ENCODE data around the gene NAB1.
"Not testable (repeated sequence)": the region's sequence is repeated elsewhere in the genome, so short reads cannot be mapped to it uniquely, and the experiment has no call there.

The NAB1 gene

GRCh38 chr2:190698895-190699294 is 50.0 kb downstream of the NAB1 start:
- CTCF ChIA-PET: no interaction called here
- no peak for DNase-seq (ENCODE audit: extremely low spot score)
- TF ChIP-seq, protein P1, sequence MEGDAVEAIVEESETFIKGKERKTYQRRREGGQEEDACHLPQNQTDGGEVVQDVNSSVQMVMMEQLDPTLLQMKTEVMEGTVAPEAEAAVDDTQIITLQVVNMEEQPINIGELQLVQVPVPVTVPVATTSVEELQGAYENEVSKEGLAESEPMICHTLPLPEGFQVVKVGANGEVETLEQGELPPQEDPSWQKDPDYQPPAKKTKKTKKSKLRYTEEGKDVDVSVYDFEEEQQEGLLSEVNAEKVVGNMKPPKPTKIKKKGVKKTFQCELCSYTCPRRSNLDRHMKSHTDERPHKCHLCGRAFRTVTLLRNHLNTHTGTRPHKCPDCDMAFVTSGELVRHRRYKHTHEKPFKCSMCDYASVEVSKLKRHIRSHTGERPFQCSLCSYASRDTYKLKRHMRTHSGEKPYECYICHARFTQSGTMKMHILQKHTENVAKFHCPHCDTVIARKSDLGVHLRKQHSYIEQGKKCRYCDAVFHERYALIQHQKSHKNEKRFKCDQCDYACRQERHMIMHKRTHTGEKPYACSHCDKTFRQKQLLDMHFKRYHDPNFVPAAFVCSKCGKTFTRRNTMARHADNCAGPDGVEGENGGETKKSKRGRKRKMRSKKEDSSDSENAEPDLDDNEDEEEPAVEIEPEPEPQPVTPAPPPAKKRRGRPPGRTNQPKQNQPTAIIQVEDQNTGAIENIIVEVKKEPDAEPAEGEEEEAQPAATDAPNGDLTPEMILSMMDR (IDR thresholded peaks at IDR 0.05; ENCODE audit: control extremely low read depth, extremely low read depth, low read depth, missing control alignments): no peak
- POLR2A ChIA-PET: no interaction called here

DNA sequence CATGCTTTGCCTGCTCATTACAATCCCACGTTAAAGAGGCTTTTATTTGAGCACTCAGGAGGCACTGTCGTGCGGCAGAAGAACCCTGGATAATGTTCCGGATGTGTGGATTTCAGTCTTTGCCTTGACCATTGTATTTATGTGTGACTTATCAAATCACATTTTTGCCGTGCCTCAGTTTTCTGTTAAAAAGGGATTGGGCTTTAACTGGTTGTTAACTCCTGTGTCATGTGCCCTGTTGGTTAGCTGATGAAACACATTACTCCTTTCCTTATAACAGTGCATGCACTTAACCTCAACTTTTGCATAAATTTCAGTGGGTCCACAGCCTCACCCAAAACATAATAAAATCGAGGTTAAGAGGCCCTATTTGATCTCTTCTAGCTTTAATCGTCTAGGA is 52.7 kb downstream of the NAB1 start:
- POLR2A ChIA-PET: no interaction called here
- DNase-seq (ENCODE audit: extremely low spot score): no peak
- TF ChIP-seq, protein P1 (IDR thresholded peaks at IDR 0.05; ENCODE audit: control extremely low read depth, extremely low read depth, low read depth, missing control alignments): no peak
- CTCF ChIA-PET: interaction anchor here (0.7 to 4.6 kb wide), 7 partner anchors 9 to 77 kb away, joined by 3 to 43 read pairs (median 3); no protein-coding TSS in a partner anchor

- CTCF ChIA-PET: interaction anchor here (1.2 to 4.6 kb wide), 8 partner anchors 8 to 61 kb away, joined by 3 to 43 read pairs (median 6); no protein-coding TSS in a partner anchor
These were observed 56.4 kb downstream of the NAB1 start for GRCh38 chr2:190705280-190705679.

GRCh38 chr2:190707726-190708125 is 58.8 kb downstream of the NAB1 start:
- TF ChIP-seq, protein P1 (IDR thresholded peaks at IDR 0.05; ENCODE audit: control extremely low read depth, extremely low read depth, low read depth, missing control alignments): no peak
- POLR2A ChIA-PET: interaction anchor here (0.9 to 1.0 kb wide), 2 partner anchors 13 to 28 kb away, joined by 3 to 5 read pairs; no protein-coding TSS in a partner anchor
- CTCF ChIA-PET: interaction anchor here (0.8 to 2.4 kb wide), 5 partner anchors 11 to 28 kb away, joined by 4 to 6 read pairs (median 4); no protein-coding TSS in a partner anchor
- DNase-seq (ENCODE audit: extremely low spot score): no peak

More at GRCh38 chr2:190705280-190705679, 56.4 kb downstream of the NAB1 start:
- POLR2A ChIA-PET: interaction anchor here (0.7 kb wide), 1 partner anchor 24 kb away, joined by 3 read pairs; no protein-coding TSS in a partner anchor
- TF ChIP-seq, protein P1 (IDR thresholded peaks at IDR 0.05; ENCODE audit: control extremely low read depth, extremely low read depth, low read depth, missing control alignments): no peak
- no peak for DNase-seq (ENCODE audit: extremely low spot score)

- CTCF ChIA-PET: interaction anchor here (0.7 to 2.4 kb wide), 6 partner anchors 12 to 257 kb away, joined by 3 to 6 read pairs (median 4); no protein-coding TSS in a partner anchor
- POLR2A ChIA-PET: interaction anchor here (0.7 to 1.0 kb wide), 2 partner anchors 10 to 29 kb away, joined by 3 to 5 read pairs; no protein-coding TSS in a partner anchor
- DNase-seq (ENCODE audit: extremely low spot score): not testable (repeated sequence)
These were observed 59.8 kb downstream of the NAB1 start for GRCh38 chr2:190708650-190709049.

DNA sequence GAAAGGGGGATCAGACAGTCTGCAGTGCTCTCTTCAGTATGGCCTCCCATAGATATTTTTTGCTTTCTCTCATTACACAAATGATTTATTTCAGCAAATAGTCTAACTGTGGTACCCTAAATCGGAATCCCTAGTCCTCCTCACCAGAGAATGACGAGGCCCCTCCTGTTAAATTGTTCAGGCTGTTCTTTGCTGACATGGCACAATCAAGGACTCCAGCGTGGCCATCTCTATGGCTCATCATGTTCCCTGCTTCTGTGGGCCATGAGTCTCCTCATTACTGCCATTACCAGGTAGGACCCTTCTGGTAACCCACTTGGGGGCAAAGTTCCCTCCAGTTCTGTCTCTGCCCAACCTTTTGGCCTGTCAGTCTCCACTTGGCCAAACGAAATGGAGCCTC is 62.2 kb downstream of the NAB1 start:
- POLR2A ChIA-PET: no interaction called here
- TF ChIP-seq, protein P1 (IDR thresholded peaks at IDR 0.05; ENCODE audit: control extremely low read depth, extremely low read depth, low read depth, missing control alignments): no peak
- CTCF ChIA-PET: interaction anchor here (1.0 kb wide), 1 partner anchor 11 kb away, joined by 3 read pairs; no protein-coding TSS in a partner anchor
- DNase-seq (ENCODE audit: extremely low spot score): no peak

DNA sequence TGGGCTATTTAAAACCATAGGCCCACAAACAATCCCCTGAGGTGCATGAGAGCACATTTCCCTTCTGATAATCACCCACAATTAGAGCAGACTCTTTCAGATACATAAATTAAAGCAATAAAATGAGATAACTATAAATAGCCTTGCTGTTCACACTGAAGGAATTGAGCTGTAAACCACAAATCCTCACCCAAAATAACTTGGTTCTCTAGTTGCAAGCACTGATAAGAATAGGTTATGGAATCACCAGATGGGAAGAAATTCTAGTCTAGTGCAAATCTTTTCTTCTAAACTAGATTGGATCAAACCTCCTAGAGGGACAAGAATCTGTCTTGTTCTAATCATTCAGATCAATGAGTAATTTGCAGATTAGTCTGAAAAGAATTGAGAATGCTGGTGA is 64.6 kb downstream of the NAB1 start:
- DNase-seq (ENCODE audit: extremely low spot score): no peak
- ChIA-PET CTCF (interaction anchor here (0.7 to 2.0 kb wide), 6 partner anchors 8 to 34 kb away, joined by 3 to 7 read pairs (median 4); no protein-coding TSS in a partner anchor), POLR2A (no interaction called here)
- TF ChIP-seq, protein P1 (IDR thresholded peaks at IDR 0.05; ENCODE audit: control extremely low read depth, extremely low read depth, low read depth, missing control alignments): no peak
